NCI-H1092 (cell line): ENCODE data around the gene CHMP2A.
"Not testable (repeated sequence)": the region's sequence is repeated elsewhere in the genome, so short reads cannot be mapped to it uniquely, and the experiment has no call there.

Experiments used
- DNase-seq: peaks from one replicate; lab custom pipeline; 2025; lab: John Stamatoyannopoulos, UW

CHMP2A gene

DNA sequence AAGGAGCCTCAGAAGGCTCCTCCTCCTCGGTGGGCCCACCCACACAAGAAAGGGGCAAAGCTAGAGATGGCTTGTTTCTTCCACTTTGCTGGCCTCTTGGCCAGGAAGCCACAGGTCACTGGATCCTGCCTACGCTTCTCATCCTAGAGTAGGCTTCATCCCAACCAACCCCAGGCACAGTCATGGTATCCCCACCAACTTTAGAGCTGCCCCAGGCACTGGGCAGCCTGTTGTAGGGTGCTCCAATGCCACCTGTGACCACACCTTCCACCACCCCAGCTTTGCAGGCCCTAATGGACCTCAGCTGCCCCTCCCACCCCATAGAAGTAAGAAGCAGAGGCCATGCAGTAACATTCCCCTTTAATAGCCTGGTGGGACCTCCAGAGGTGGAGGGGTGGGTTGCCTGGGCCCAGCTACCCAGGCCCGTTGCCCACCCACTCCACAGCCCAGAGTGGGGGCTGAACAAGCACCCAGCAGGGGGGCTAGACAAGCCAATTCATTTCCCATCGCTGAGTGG lies 522 bp upstream of the CHMP2A start:
- no peak for DNase-seq

- no peak for DNase-seq
These were observed 959 bp downstream of the CHMP2A start for GRCh38 chr19:58553799-58554493.

GRCh38 chr19:58552655-58553054 lies 2.2 kb downstream of the CHMP2A start:
- no peak for DNase-seq

- DNase-seq = no peak
These were observed 3.1 kb downstream of the CHMP2A start for GRCh38 chr19:58551577-58552471.

DNA sequence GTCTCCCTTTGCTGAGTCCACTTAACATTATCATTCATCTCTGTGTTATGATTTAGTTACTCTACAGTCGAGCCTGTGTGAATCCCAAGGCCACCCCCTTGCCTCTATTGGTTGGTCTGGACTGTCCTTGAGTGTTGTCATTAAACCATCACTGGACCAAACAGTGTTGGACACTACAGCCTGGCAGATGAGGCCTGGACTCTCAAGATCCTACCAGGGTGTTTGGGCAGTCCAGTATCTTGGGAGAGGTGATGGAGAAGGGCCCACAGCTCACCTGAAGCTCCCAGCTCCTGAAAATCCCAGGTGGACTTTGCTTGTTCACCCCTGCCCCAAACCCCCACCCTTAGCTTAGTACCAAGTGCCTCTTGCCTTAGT lies 3.8 kb downstream of the CHMP2A start:
- no peak for DNase-seq

DNA sequence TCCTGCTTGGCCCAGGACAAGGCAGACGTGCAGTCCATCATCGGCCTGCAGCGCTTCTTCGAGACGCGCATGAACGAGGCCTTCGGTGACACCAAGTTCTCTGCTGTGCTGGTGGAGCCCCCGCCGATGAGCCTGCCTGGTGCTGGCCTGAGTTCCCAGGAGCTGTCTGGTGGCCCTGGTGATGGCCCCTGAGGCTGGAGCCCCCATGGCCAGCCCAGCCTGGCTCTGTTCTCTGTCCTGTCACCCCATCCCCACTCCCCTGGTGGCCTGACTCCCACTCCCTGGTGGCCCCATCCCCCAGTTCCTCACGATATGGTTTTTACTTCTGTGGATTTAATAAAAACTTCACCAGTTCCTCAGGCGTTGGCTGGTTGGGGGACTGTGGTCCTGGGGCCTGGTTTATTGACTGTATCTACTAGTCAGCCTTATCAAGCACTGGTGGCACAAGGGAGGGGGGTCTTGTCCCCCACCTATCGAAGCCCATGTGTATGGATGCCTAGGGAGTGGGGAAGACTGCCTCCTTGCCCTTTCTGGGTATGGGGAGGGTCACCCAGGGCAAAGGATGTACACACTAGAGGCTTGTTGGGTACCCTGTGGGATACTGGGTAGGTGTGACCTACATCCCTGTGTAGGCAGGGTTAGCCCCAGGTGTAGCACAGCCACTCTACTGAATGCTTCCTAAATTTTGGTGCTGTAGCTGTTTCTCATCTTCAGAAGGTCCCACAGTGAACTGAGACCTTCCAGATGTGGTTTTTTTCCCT lies 4.4 kb downstream of the CHMP2A start:
- no peak for DNase-seq

- DNase-seq = no peak
These were observed 5.1 kb downstream of the CHMP2A start for GRCh38 chr19:58549664-58550361.

- no peak for DNase-seq
These were observed 5.8 kb downstream of the CHMP2A start for GRCh38 chr19:58548859-58549663.

- DNase-seq = no peak
These were observed 7.3 kb downstream of the CHMP2A start for GRCh38 chr19:58547323-58548312.

DNA sequence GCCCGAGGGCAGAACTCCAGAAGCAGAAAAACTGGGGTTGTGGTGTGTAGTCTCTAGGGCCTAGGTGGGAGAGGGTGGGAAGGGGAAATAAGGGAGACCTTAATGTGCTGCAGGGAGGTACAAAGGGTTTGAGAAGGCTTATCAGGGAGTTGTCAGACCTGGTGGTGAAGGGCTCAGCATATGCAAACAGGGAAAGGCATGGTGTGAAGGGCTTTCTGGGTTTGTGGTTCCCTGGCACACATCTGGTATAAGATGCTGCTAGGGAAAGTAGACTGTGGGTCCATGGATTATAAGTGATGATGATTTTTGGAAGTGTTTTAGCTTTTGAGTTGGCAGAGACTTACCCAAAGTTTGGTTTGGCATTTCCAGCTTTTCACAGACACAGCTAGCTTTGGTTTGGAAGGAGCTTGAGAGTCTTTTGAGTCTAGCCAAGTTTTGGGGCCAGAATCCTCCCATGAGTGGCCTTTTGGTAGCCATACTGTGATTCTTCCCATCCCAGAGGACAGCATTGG lies 8.8 kb downstream of the CHMP2A start:
- DNase-seq = no peak

DNA sequence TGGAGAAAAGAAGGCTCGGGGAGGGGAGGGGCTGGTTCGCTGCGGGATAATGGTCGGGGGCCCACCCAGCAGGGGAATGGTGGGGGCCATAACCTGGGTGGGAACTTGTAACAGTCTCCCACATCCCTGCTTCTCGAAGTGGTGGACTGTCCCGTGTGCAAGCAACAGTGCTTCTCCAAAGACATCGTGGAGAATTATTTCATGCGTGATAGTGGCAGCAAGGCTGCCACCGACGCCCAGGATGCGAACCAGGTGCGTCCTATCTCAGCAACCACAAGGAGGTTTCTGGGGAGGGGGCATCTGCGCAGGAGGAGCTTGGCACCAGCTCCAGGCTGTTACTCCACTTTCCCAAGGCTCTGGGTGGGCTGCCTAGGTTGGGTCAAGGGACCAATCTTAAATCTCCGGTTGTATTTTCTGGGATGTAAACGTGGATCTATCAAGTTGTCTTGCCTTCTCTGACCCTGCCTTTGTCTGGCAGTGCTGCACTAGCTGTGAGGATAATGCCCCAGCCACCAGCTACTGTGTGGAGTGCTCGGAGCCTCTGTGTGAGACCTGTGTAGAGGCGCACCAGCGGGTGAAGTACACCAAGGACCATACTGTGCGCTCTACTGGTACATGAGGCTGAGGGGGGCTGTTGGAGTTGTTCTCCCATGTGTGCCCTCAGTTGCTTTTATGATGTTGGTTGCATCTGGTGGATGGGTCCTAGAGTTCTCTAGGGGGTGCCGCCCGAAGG lies 9.5 kb downstream of the CHMP2A start:
- no peak for DNase-seq

- DNase-seq = no peak
These were observed 10.2 kb downstream of the CHMP2A start for GRCh38 chr19:58544591-58545285.

DNA sequence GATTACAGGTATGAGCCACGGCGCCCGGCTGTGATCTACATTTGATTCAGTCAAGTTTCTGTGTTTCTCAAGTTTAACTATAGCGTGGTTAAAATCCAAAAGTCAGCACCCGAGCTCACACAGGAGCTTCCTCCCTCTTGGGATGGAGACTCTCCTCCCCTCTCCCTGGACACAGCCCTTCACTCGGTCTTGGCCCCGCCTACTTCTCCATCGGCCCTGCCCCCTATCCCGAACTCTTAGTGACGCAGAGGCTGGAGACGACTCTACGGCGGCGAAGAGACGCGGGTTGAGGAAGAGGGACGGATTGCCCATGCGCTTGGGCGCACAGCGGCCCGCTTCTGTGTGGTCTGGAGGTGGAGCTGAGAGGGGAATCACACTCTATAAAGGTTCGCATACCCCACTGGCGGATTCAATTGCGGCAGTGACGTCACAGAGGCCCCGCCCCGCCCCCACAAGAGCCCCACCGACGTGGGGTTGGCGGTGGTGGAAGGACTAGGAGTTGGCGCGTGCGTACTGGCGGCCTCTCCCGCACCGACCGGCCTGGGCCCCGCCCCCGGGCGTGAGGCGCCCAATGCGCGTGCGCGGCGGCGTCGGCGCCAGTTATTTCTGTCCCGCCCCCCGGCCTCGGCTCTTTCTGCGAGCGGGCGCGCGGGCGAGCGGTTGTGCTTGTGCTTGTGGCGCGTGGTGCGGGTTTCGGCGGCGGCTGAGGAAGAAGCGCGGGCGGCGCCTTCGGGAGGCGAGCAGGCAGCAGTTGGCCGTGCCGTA lies 10.9 kb downstream of the CHMP2A start, which contains the start of gene TRIM28:
TRIM28 (plus strand) TSS at position 239 of the 765 bp plus-strand sequence. CDS start 694 bp downstream, outside the sequence.
- no peak for DNase-seq

DNA sequence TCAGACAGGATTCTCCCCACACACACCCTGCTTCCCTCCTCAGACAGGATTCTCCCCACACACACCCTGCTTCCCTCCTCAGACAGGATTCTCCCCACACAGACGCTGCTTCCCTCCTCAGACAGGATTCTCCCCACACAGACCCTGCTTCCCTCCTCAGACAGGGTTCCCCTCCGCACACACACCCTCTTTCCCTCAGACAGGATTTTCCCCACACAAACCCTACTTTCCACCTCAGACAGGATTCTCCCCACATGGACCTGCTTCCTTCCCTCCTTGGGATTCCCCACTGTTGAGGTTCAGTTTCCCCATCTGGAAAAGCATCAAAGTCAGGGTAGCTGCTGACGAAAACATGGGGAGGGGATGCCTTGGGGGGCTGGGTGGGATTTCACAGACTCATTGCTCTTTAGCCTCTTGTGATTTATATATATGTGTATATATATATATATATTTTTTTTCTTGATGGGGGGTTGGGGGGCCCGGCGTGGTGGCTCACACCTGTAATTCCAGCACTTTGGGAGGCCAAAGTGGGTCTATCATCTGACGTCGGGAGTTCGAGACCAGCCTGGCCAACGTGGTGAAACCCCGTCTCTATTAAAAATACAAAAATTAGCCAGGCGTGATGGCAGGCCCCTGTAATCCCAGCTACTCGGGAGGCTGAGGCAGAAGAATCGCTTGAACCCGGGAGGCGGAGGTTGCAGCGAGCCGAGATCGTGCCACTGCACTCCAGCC lies 12.1 kb downstream of the CHMP2A start:
- not testable (repeated sequence) for DNase-seq

- not testable (repeated sequence) for DNase-seq
These were observed 15.7 kb downstream of the CHMP2A start for GRCh38 chr19:58539169-58539559.
